IMR-90 (cell line): ENCODE measurements around the gene MCFD2. TPM values are rescaled to one million over a fixed set of nuclear protein-coding genes. Genes with fewer than 3 reads are reported as not detected.

ENCODE experiments used
- ATAC-seq: fragments of 200-7000 bp; cut with Tn5 transposase; 2 replicates; pipeline ENCODE4 v1.9.1; 2020; ENCODE audit warnings: low read depth, mild to moderate bottlenecking, moderate library complexity
- BruUV-seq: library from RNA; stranded (reverse); fragments of 400-500 nt; replicated peaks from 2 replicates; lab custom pipeline; 2021; lab: Mats Ljungman, UMichigan
- CTCF ChIA-PET: fragments of 300-600 bp; formaldehyde crosslinking; extraction: SDS; loops from one replicate; lab custom pipeline; 2021; ENCODE audit warnings: antibody characterized with exemption; lab: Yijun Ruan, JAX
- POLR2A ChIA-PET: fragments of 300-600 bp; sonication (Branson Sonifier 250); formaldehyde crosslinking; loops from one replicate; lab custom pipeline; 2022; ENCODE audit warnings: antibody characterized with exemption; ENCODE audit not compliant: unreplicated experiment; lab: Charles Lee
- DNase-seq: peaks from one replicate; pipeline ENCODE4 v3.0.0; 2013
- H2AFZ ChIP-seq: replicated peaks from 2 replicates; pipeline ENCODE3; 2013; ENCODE audit warnings: low read length, mild to moderate bottlenecking; ENCODE audit not compliant: poor library complexity
- H2AK5ac ChIP-seq: 2 replicates; pipeline ENCODE4 v1.6.1; 2013; ENCODE audit warnings: low read depth, low read length, inconsistent platforms
- H2AK9ac ChIP-seq: replicated peaks from 2 replicates; pipeline ENCODE3; 2013; ENCODE audit warnings: mild to moderate bottlenecking, low read depth, low read length, moderate library complexity; ENCODE audit not compliant: poor library complexity
- H2BK120ac ChIP-seq: 2 replicates; pipeline ENCODE4 v1.6.1; 2013; ENCODE audit warnings: low read depth, low read length, inconsistent platforms
- H2BK15ac ChIP-seq: 3 replicates; pipeline ENCODE4 v1.6.1; 2013; ENCODE audit warnings: low read depth, low read length, inconsistent platforms
- H2BK20ac ChIP-seq: 2 replicates; pipeline ENCODE4 v1.6.1; 2013; ENCODE audit warnings: low read depth, mild to moderate bottlenecking, inconsistent platforms, low read length, moderate library complexity
- H2BK5ac ChIP-seq: 2 replicates; pipeline ENCODE4 v1.6.1; 2013; ENCODE audit warnings: mild to moderate bottlenecking, low read depth, low read length, inconsistent platforms; ENCODE audit not compliant: poor library complexity, severe bottlenecking
- H3K14ac ChIP-seq: replicated peaks from 2 replicates; pipeline ENCODE4 v1.6.1; 2013; ENCODE audit warnings: low read depth, low read length, inconsistent platforms
- H3K18ac ChIP-seq: 2 replicates; pipeline ENCODE4 v1.6.1; 2013; ENCODE audit warnings: low read depth, low read length, control low read depth
- H3K23ac ChIP-seq: 2 replicates; pipeline ENCODE4 v1.6.1; 2013; ENCODE audit warnings: low read depth, low read length, inconsistent platforms
- H3K27ac ChIP-seq: 2 replicates; pipeline ENCODE4 v1.5.1; 2013; ENCODE audit warnings: mild to moderate bottlenecking, control low read depth, low read length; ENCODE audit not compliant: insufficient read depth
- H3K27me3 ChIP-seq: 2 replicates; pipeline ENCODE4 v1.6.1; 2013; ENCODE audit warnings: low read length; ENCODE audit not compliant: control insufficient read depth, insufficient read depth
- H3K36me3 ChIP-seq: 2 replicates; pipeline ENCODE4 v1.6.1; 2013; ENCODE audit warnings: low read length, mixed read lengths; ENCODE audit not compliant: control insufficient read depth, insufficient read depth
- H3K4ac ChIP-seq: 2 replicates; pipeline ENCODE4 v1.6.1; 2013; ENCODE audit warnings: low read depth, low read length, inconsistent platforms
- H3K4me1 ChIP-seq: 2 replicates; pipeline ENCODE4 v1.6.1; 2013; ENCODE audit warnings: low read length, mixed read lengths; ENCODE audit not compliant: control insufficient read depth, insufficient read depth
- H3K4me2 ChIP-seq: 2 replicates; pipeline ENCODE4 v1.6.1; 2013; ENCODE audit warnings: low read depth, mild to moderate bottlenecking, control low read depth, low read length, moderate library complexity
- H3K4me3 ChIP-seq: 2 replicates; pipeline ENCODE4 v1.5.1; 2013; ENCODE audit warnings: low read depth, mild to moderate bottlenecking, control low read depth, low read length, moderate library complexity; ENCODE audit not compliant: insufficient read depth
- H3K56ac ChIP-seq: 2 replicates; pipeline ENCODE4 v1.6.1; 2013; ENCODE audit warnings: low read length, inconsistent platforms; ENCODE audit not compliant: insufficient read depth; ENCODE audit errors: extremely low read depth
- H3K79me1 ChIP-seq, 2 experiments: 2 replicates each; pipeline ENCODE4 v1.6.1; 2013; ENCODE audit warnings: low read length in 2 of 2, inconsistent platforms in 1 of 2, low read depth in 1 of 2
- H3K9ac ChIP-seq: 2 replicates; pipeline ENCODE4 v1.6.1; 2013; ENCODE audit warnings: low read depth, low read length, control low read depth
- H3K9me1 ChIP-seq: 2 replicates; pipeline ENCODE4 v1.6.1; 2013; ENCODE audit warnings: low read length, inconsistent platforms; ENCODE audit not compliant: insufficient read depth
- H3K9me3 ChIP-seq: 2 replicates; pipeline ENCODE4 v1.6.1; 2013; ENCODE audit warnings: low read length; ENCODE audit not compliant: control insufficient read depth, insufficient read depth
- H4K20me1 ChIP-seq: 2 replicates; pipeline ENCODE4 v1.6.1; 2013; ENCODE audit warnings: low read length, inconsistent platforms; ENCODE audit not compliant: insufficient read depth
- H4K5ac ChIP-seq: 2 replicates; pipeline ENCODE4 v1.6.1; 2013; ENCODE audit warnings: mild to moderate bottlenecking, low read depth, low read length, control low read depth
- H4K8ac ChIP-seq, 2 experiments: 2 replicates each; pipeline ENCODE4 v1.6.1; 2013; ENCODE audit warnings: low read depth in 2 of 2, low read length in 2 of 2, control low read depth in 1 of 2, inconsistent platforms in 1 of 2
- H4K91ac ChIP-seq: 2 replicates; pipeline ENCODE4 v1.6.1; 2013; ENCODE audit warnings: low read depth, low read length, inconsistent platforms; ENCODE audit not compliant: insufficient read depth
- BHLHE40 ChIP-seq: fragments of 150-350 bp; IDR thresholded peaks from 2 replicates; pipeline ENCODE4 v1.6.1; 2016; ENCODE audit warnings: mild to moderate bottlenecking, low read depth, low read length
- CEBPB ChIP-seq: IDR thresholded peaks from 2 replicates; pipeline ENCODE4 v1.6.1; 2012; ENCODE audit warnings: low read depth, low read length, improper control_type of control experiment
- CHD1 ChIP-seq: IDR thresholded peaks from 2 replicates; pipeline ENCODE4 v1.6.1; 2012; ENCODE audit warnings: low read depth, low read length, improper control_type of control experiment
- CTCF ChIP-seq: conservative IDR thresholded peaks from 2 replicates; pipeline ENCODE4 v1.5.1; 2012; ENCODE audit warnings: mild to moderate bottlenecking, low read depth, low read length, improper control_type of control experiment
- ELK1 ChIP-seq: fragments of 150-350 bp; IDR thresholded peaks from 2 replicates; pipeline ENCODE4 v1.6.1; 2016; ENCODE audit warnings: low read depth, mild to moderate bottlenecking, low read length, moderate library complexity, borderline replicate concordance
- FOS ChIP-seq: fragments of 150-350 bp; IDR thresholded peaks from 2 replicates; pipeline ENCODE4 v1.6.1; 2016; ENCODE audit warnings: low read depth, low read length
- MAZ ChIP-seq: IDR thresholded peaks from 2 replicates; pipeline ENCODE4 v1.6.1; 2012; ENCODE audit warnings: low read depth, mild to moderate bottlenecking, low read length, improper control_type of control experiment, moderate library complexity, borderline replicate concordance
- MXI1 ChIP-seq: IDR thresholded peaks from 2 replicates; pipeline ENCODE4 v1.6.1; 2012; ENCODE audit warnings: low read depth, mild to moderate bottlenecking, low read length, moderate library complexity, borderline replicate concordance
- NFE2L2 ChIP-seq: fragments of 150-350 bp; IDR thresholded peaks from 2 replicates; pipeline ENCODE4 v1.6.1; 2016; ENCODE audit warnings: low read depth, mild to moderate bottlenecking, low read length
- POLR2A ChIP-seq: IDR thresholded peaks from 2 replicates; pipeline ENCODE4 v1.6.1; 2012; ENCODE audit warnings: mild to moderate bottlenecking, low read depth, low read length
- RAD21 ChIP-seq: IDR thresholded peaks from 2 replicates; pipeline ENCODE4 v1.6.1; 2012; ENCODE audit warnings: low read length, improper control_type of control experiment
- RCOR1 ChIP-seq: IDR thresholded peaks from 2 replicates; pipeline ENCODE4 v1.6.1; 2012; ENCODE audit warnings: mild to moderate bottlenecking, low read length, improper control_type of control experiment; ENCODE audit not compliant: insufficient replicate concordance
- RFX5 ChIP-seq: IDR thresholded peaks from 2 replicates; pipeline ENCODE4 v1.8.0; 2012; ENCODE audit warnings: low read depth, mild to moderate bottlenecking, low read length, moderate library complexity
- SMC3 ChIP-seq: fragments of 150-350 bp; IDR thresholded peaks from 2 replicates; pipeline ENCODE4 v1.6.1; 2016; ENCODE audit warnings: low read depth, mild to moderate bottlenecking, antibody characterized with exemption, low read length, moderate library complexity
- USF2 ChIP-seq: fragments of 150-350 bp; IDR thresholded peaks from 2 replicates; pipeline ENCODE4 v1.6.1; 2017; ENCODE audit warnings: mild to moderate bottlenecking, antibody characterized with exemption, low read length, low read depth
- whole genome bisulfite sequencing, 2 experiments: methylation state at CpG; one replicate each; pipeline versions ENCODE4 v1.1.5 to v1.1.7; 2013; ENCODE audit warnings: missing lambda C conversion rate in 2 of 2; ENCODE audit not compliant: insufficient read length in 1 of 2; ENCODE audit errors: extremely low coverage in 2 of 2; 5-methylcytosine and 5-hydroxymethylcytosine counted together
- dilution Hi-C: fragments of 300-500 bp; cut with HindIII; formaldehyde crosslinking; loops from one replicate; pipeline ENCODE4 v1.14.3; 2018; ENCODE audit warnings: low sequenced_read_pairs; ENCODE audit not compliant: unreplicated experiment
- in situ Hi-C: fragments of 300-500 bp; cut with MboI; formaldehyde crosslinking; loops from 3 replicates; pipeline ENCODE4 v1.14.3; 2019; ENCODE audit warnings: low sequenced_read_pairs, inconsistent platforms, mixed read lengths
- intact Hi-C: fragments of 100-400 bp; cut with micrococcal nuclease; formaldehyde crosslinking; loops from 2 replicates; pipeline ENCODE4 v1.10.0; 2022
- polyA plus RNA-seq, 3 experiments: library from polyadenylated mRNA; depleted of rRNA; stranded (reverse); fragments of >200 nt; gene quantifications; 2 replicates each; pipeline ENCODE4 v1.2.3, GENCODE V29; 2012; ENCODE audit warnings: low replicate concordance in 1 of 3
- total RNA-seq: library from RNA; depleted of rRNA; stranded (reverse); fragments of >200 nt; gene quantifications from 2 replicates; pipeline ENCODE4 v1.2.3, GENCODE V29; 2012

Gene MCFD2
- total and polyA plus RNA-seq, 2 of the 4 experiments (the other 2 are of a cell fraction): 145 to 177 TPM

GRCh38 chr2:46954951-46955571 lies 39.5 kb upstream of the MCFD2 start:
- H3K56ac ChIP-seq: peak overlapping the region; percentile 67
- no TSS peak for BruUV-seq
- WGBS, 2 experiments: 60% methylated on average over 1 of the region's 9 CpGs; no CpG with 5 or more reads in 1 of the 2 experiments
- H2BK20ac ChIP-seq: peak overlapping the region; percentile 89
- CTCF ChIA-PET: no interaction called here
- peak overlapping the region; percentile 84 for H3K27ac ChIP-seq
- H3K4me1 ChIP-seq: peaks cover 13% of the 10 kb centered on the region
- peak overlapping the region; percentile 83 for H2AFZ ChIP-seq
- no peaks in the 10 kb centered on the region for H3K27me3 ChIP-seq
- peak; percentile 97 for ATAC-seq
- H3K14ac ChIP-seq: peak overlapping the region; percentile 90
- H3K23ac ChIP-seq: peak overlapping the region; percentile 77
- dilution Hi-C loops (no loop called here), in situ Hi-C loops (no loop called here), intact Hi-C loops (no loop called here)
- POLR2A ChIA-PET: no interaction called here
- peaks cover 27 to 82% of the 10 kb centered on the region in 2 experiments for H3K79me1 ChIP-seq
- H2BK5ac ChIP-seq: peak overlapping the region; percentile 82
- peak overlapping the region; percentile 60 for H2BK15ac ChIP-seq
- peak overlapping the region; percentile 54 to 88 for H4K8ac ChIP-seq
- H2AK5ac ChIP-seq: peak overlapping the region; percentile 89
- peaks cover 58% of the 10 kb centered on the region for H3K36me3 ChIP-seq
- H4K20me1 ChIP-seq: no peaks in the 10 kb centered on the region
- no peak overlapping the region for H3K4me3 ChIP-seq
- H3K9me1 ChIP-seq: peaks cover 43% of the 10 kb centered on the region
- peak overlapping the region; percentile 60 for H3K4me2 ChIP-seq
- H4K5ac ChIP-seq: peak overlapping the region; percentile 39
- H3K9ac ChIP-seq: peak overlapping the region; percentile 15; the same call in 1 of the 2 replicates
- H2BK120ac ChIP-seq: peak overlapping the region; percentile 90
- DNase-seq: peak; percentile 93
- peak overlapping the region; percentile 97 for H4K91ac ChIP-seq
- no peaks in the 10 kb centered on the region for H3K9me3 ChIP-seq
- peak overlapping the region; percentile 52 for H3K18ac ChIP-seq
- peak overlapping the region; percentile 95 for H3K4ac ChIP-seq
- peak overlapping the region; percentile 37 for H2AK9ac ChIP-seq
- TF ChIP-seq BHLHE40 (no peak), NFE2L2 (peak; percentile 77; the same call in 1 of the 2 replicates), CEBPB (no peak), MAZ (peak; percentile 52; the same call in 1 of the 2 replicates), POLR2A (no peak), MXI1 (peak; percentile 88; the same call in 1 of the 2 replicates), RCOR1 (no peak), FOS (peak; percentile 54; the same call in 1 of the 2 replicates), SMC3 (peak; percentile 14; the same call in 1 of the 2 replicates), CTCF (no peak), USF2 (no peak), ELK1 (no peak), RFX5 (no peak), RAD21 (peak; percentile 21; the same call in 1 of the 2 replicates), CHD1 (no peak)
